Upper lobe of right lung (tissue), 1 donor: ENCODE results near the gene SNRNP25. TPM values are rescaled to one million over a fixed set of nuclear protein-coding genes. Genes with fewer than 3 reads are reported as not detected.
A peak's percentile ranks its signal among the peaks of the same experiment; 100 is the strongest.

ENCODE experiments used
- ATAC-seq: fragments of 200-7000 bp; cut with Tn5 transposase; one replicate; pipeline ENCODE4 v1.9.1; 2020; ENCODE audit warnings: mild to moderate bottlenecking, moderate library complexity
- DNase-seq: peaks from one replicate; pipeline ENCODE4 v3.0.0-alpha.2; 2020
- H3K27ac ChIP-seq: fragments of 200-600 bp; one replicate; pipeline ENCODE4 v1.8.0; 2022
- H3K27me3 ChIP-seq: fragments of 200-600 bp; one replicate; pipeline ENCODE4 v1.8.0; 2022; ENCODE audit warnings: mild to moderate bottlenecking
- H3K36me3 ChIP-seq: fragments of 200-600 bp; one replicate; pipeline ENCODE4 v1.8.0; 2022
- H3K4me1 ChIP-seq: fragments of 200-600 bp; one replicate; pipeline ENCODE4 v1.8.0; 2022
- H3K4me3 ChIP-seq: fragments of 200-600 bp; one replicate; pipeline ENCODE4 v1.8.0; 2022; ENCODE audit warnings: mild to moderate bottlenecking
- H3K9me3 ChIP-seq: fragments of 200-600 bp; one replicate; pipeline ENCODE4 v1.8.0; 2022
- CTCF ChIP-seq: fragments of 200-600 bp; IDR thresholded peaks from one replicate; pipeline ENCODE4 v1.8.0; 2022; ENCODE audit warnings: antibody characterized with exemption
- intact Hi-C: fragments of 100-400 bp; cut with DNase I; formaldehyde crosslinking; loops from one replicate; pipeline ENCODE4 v1.11.0; 2022
- total RNA-seq: library from RNA; stranded (reverse); fragmentation: NEBNext Ultra II Directional; extraction: Animal tissue kit (Norgen Biotek cat#: 25700); gene quantifications from one replicate; pipeline ENCODE4 v1.2.1, GENCODE V29; 2021
- donor health status: DM: no; HTN: yes; CAD: no; lungs with severe emphysema.

Gene SNRNP25
- total RNA-seq, 1 donor from 2014 or later = 11.6 TPM

- peak; percentile 87 for DNase-seq
- Histone ChIP-seq H3K9me3 (no peaks in the 10 kb centered on the region), H3K27me3 (no peaks in the 10 kb centered on the region), H3K4me3 (no peak overlapping the region), H3K4me1 (peaks cover 57% of the 10 kb centered on the region), H3K36me3 (peaks cover 11% of the 10 kb centered on the region), H3K27ac (peak overlapping the region; percentile 93)
- TF ChIP-seq CTCF = peak; percentile 35
- intact Hi-C loops = no loop called here
- peak; percentile 5 for ATAC-seq
Measured at GRCh38 chr16:75580-76501, 22.2 kb downstream of the SNRNP25 start.

- intact Hi-C loops = no loop called here
- ATAC-seq = peak; percentile 17
- peak overlapping the region; percentile 82 for H3K4me3 ChIP-seq
- no peaks in the 10 kb centered on the region for H3K27me3 ChIP-seq
- no peak for TF ChIP-seq CTCF
- H3K4me1 ChIP-seq = peaks cover 52% of the 10 kb centered on the region
- DNase-seq = peak; percentile 80
- H3K9me3 ChIP-seq = no peaks in the 10 kb centered on the region
- peaks cover 11% of the 10 kb centered on the region for H3K36me3 ChIP-seq
- H3K27ac ChIP-seq = peak overlapping the region; percentile 93
Measured at GRCh38 chr16:76535-77272, 23.1 kb downstream of the SNRNP25 start.

- ATAC-seq = peak; percentile 56
- Histone ChIP-seq H3K27me3 (no peaks in the 10 kb centered on the region), H3K4me3 (peak overlapping the region; percentile 82), H3K27ac (peak overlapping the region; percentile 93), H3K9me3 (no peaks in the 10 kb centered on the region), H3K36me3 (peaks cover 11% of the 10 kb centered on the region), H3K4me1 (peaks cover 52% of the 10 kb centered on the region)
- intact Hi-C loops = no loop called here
- DNase-seq = peak; percentile 84
- no peak for TF ChIP-seq CTCF
Measured at GRCh38 chr16:77273-77806, 23.7 kb downstream of the SNRNP25 start.

- Histone ChIP-seq H3K4me3 (peak within 1 kb of the TSS; percentile 82), H3K9me3 (no peaks in the 10 kb centered on the region), H3K27me3 (no peaks in the 10 kb centered on the region), H3K36me3 (peaks cover 12% of the 10 kb centered on the region), H3K4me1 (peaks cover 49% of the 10 kb centered on the region), H3K27ac (peak within 1 kb of the TSS; percentile 93)
- peak; percentile 85 for ATAC-seq
- TF ChIP-seq CTCF = no peak
- peak; percentile 94 for DNase-seq
- intact Hi-C loops = no loop called here
Measured at GRCh38 chr16:77807-78443, 24.3 kb downstream of the SNRNP25 start, which contains the start of gene MPG. TSS of gene MPG (plus strand) at chr16:78225. CDS start at chr16:78310, 85 bp downstream.

- Histone ChIP-seq H3K27me3 (no peaks in the 10 kb centered on the region), H3K4me1 (peaks cover 42% of the 10 kb centered on the region), H3K9me3 (no peaks in the 10 kb centered on the region), H3K36me3 (peaks cover 14% of the 10 kb centered on the region), H3K4me3 (peak overlapping the region; percentile 82), H3K27ac (peak overlapping the region; percentile 93)
- DNase-seq = no peak
- TF ChIP-seq CTCF = no peak
- peak; percentile 1 for ATAC-seq
- intact Hi-C loops = no loop called here
Measured at GRCh38 chr16:78444-79150, 25.0 kb downstream of the SNRNP25 start.
